Sigmoid colon (tissue), 4 donors: ENCODE measurements around the gene ANKRD27.

Experiments used
- CTCF ChIP-seq, 4 experiments: fragments of 450-650 bp in 3 of 4; fragments of 200-600 bp in 1 of 4; IDR thresholded peaks; one replicate each; pipeline ENCODE4 v1.5.1; 2016 to 2019; ENCODE audit warnings: antibody characterized with exemption in 4 of 4, mild to moderate bottlenecking in 3 of 4, moderate library complexity in 2 of 4
- EP300 ChIP-seq, 4 donors: sonication (generic); formaldehyde crosslinking; IDR thresholded peaks; one replicate each; pipeline ENCODE4 v1.6.1; 2017; ENCODE audit warnings: antibody characterized with exemption in 4 of 4
- POLR2A ChIP-seq, 2 donors: fragments of 450-650 bp; IDR thresholded peaks; one replicate each; pipeline ENCODE4 v1.6.1; 2016; ENCODE audit warnings: antibody characterized with exemption in 2 of 2, mild to moderate bottlenecking in 2 of 2, moderate library complexity in 2 of 2
- POLR2AphosphoS5 ChIP-seq, 4 donors: sonication (generic); formaldehyde crosslinking; IDR thresholded peaks; one replicate each; pipeline ENCODE4 v1.6.1; 2017; ENCODE audit warnings: antibody characterized with exemption in 4 of 4

- TF ChIP-seq CTCF (IDR thresholded peaks at IDR 0.05) = no peak
- TF ChIP-seq POLR2A (IDR thresholded peaks at IDR 0.05) = no peak
- no peak for TF ChIP-seq EP300 (IDR thresholded peaks at IDR 0.05)
- TF ChIP-seq POLR2AphosphoS5 (IDR thresholded peaks at IDR 0.05) = no peak
Observed at GRCh38 chr19:32580353-32580900, 94.6 kb downstream of the ANKRD27 start.
